Measurements from ENCODE around the gene NT5M. TPM values are rescaled to one million over a fixed set of nuclear protein-coding genes. Genes with fewer than 3 reads are reported as not detected.
"Not testable (repeated sequence)": the region's sequence is repeated elsewhere in the genome, so short reads cannot be mapped to it uniquely, and the experiment has no call there.

Gene NT5M
- total RNA-seq, 1 experiment from 2014 or later: 4.2 TPM

DNA sequence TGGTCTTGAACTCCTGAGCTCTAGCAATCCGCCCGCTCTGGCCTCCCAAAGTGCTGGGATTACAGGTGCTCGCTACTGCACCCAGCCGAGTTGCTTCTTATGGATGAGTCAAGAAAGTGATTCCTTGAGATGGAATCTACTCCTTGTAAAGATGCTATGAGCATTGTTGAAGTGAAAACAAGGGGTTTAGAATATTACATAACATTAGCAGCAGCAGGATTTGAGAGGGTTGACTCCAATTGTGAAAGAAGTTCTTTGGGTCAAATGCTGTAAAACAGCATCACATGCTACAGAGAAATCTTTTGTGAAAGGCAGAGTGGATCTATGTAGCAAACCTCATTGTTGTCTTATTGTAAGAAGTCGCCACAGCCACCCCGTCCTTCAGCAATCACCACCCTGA is 72.7 kb downstream of the NT5M start:
- no peak for DNase-seq (ENCODE audit: low read depth)

DNA sequence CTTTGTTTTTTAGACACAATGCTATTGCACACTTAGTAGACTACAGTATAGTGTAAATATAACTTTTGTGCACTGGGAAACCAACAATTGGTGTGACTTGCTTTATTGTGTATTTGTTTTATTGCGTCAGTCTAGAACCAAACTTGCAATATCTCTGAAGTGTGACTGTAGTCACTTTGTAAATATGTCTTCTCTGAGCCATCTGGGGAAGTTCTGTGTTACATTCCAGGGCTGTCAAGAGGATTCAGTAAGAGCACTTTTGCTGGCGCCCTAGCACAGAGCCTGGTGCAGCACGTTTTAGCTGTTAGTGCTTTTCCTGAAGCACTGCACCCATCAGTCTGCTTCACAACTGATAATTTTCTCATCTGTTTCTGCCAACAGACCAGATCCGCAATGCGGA is 73.2 kb downstream of the NT5M start:
- DNase-seq (ENCODE audit: low read depth): no peak

DNA sequence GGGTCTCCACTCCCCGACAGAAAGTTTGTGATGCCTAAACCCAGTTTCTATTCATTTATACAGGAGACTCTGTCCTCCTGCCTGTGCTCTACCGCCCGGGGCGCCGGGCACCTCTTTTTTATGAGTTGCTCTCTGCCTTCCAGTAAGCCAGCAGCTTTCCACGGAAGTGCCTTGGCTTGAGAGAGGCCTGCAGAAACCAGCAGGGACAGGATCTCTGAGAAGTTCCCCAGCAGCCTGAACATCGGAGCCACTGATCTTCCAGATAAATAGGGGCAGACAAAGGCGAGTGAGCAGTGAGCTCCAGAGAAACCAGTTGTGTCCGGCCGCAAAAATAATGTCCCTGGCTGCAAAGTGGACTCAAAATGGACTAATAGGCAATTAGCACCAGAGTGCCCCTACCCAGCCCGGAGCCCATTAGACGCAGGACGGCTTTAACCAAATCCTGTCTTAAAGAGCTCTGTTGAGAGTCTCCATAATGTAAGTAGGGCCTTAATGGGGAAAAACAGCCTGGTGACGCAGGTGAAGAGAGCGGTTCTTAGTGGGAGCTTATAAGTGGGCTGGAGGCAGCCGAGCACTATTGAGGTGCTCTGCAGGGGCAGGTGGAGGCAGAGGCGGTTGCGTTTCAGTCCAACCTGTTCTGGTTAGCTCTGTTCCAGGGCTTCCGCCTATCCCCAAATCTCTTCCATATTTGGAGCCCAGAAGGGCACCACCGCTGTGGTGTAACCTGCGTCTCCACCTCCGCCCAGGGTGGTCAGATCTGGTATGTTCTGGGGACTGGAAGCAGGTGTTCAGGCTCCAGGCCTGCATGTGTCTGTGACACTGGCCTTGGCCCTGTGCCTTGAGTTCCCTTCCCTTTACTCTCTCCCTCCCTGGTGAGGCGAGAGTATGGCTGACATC is 74.1 kb downstream of the NT5M start:
- no peak for DNase-seq (ENCODE audit: low read depth)

DNA sequence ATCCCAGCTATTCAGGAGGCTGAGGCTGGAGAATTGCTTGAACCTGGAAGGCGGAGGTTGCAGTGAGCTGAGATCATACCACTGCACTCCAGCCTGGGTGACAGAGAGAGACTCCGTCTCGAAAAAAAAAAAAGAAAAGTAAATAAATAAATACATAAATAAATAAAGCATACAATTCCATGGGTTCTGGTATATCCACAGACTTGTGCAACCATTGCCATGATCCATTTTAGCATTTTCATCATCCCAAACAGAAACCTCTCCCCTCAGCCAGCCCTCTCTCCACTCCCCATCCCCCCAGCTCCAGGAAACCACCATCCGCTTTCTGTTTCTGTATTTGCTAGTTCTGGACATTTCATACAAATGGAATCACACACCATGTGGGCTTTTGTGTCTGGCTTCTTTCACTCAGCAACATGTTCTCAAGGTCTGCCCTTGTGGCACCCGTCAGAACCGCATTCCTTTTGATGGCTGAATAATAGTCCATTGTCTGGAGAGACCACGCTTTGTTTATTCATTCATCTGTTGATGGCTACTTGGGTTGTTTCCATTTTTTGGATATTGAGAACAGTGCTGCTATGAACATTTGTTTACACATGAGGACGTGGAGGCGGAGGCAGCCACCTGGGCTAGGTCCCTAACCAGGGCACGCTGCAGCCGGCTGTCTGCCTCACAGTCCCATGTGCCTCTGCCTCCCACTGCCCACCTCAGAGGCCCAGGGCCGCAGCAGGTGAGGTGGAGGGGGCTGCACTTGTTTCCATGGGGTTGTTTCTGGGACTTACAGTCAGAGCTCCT is 76.2 kb downstream of the NT5M start:
- no peak for DNase-seq (ENCODE audit: low read depth)

DNA sequence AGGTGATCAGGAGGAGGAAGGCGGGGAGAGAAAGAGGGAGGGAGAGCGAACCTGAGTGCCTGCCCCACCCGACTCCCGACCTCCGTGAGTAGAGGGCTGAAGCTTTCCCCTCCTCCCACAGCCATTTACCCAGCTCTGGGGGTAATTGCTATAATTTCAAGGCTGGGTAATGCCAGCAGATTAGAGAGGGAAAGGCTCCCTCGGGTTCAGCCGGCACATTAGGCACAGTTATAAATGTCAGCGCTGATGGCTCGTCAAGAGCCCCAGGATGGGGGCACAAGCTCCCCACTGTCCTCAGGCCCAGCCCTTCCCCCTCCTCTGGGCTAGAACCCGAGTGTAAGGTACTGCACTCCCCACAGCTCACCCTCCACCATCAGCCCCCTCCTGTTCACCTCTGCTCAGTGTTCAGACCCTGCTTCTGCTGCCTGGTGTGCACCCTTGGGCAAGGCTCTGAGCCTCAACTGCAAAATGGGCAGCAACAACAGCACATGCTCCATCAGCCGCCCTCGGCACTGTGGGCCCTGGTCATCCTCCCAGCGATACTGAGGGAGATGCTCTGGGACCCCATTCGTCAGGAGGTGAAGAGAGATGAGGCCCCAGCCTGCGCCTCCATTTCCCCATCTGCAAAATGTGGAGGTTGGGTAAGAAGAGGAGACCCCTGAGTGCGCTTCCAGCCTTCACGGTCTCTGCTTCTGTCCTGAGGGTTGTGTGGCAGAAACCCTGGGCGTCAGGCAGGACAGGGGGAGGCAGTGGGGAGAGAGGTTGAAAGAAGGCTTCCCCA is 77.2 kb downstream of the NT5M start:
- no peak for DNase-seq (ENCODE audit: low read depth)

DNA sequence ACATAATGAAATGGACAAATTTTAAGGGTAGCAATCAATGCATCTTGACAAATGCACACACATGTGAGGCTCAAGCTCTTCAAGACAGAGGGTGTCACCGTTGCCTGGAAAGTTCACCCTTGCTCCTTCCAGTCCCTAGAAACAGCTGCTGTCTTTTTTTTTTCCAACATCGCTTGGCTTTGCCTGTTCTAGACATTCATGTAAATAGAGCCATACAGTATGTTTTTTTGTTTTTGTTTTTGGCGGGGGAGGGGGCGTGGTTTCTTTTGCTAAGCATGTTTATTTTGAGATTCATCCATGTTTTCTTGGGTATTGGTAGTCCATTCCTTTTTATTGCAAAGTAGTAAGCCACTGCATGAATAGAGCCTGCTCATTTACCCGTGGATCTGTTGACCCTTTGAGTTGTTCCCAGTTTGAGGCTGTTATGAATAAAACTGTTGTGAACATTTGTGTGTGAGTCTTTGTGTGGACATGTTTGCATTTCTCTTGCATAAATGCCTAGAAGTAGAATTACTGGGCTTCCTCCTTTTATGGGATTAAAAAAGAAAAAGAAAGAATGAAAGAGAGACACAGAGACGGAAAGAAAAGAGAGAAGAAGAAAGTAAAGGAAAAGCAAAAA is 78.4 kb downstream of the NT5M start:
- no peak for DNase-seq (ENCODE audit: low read depth)

DNA sequence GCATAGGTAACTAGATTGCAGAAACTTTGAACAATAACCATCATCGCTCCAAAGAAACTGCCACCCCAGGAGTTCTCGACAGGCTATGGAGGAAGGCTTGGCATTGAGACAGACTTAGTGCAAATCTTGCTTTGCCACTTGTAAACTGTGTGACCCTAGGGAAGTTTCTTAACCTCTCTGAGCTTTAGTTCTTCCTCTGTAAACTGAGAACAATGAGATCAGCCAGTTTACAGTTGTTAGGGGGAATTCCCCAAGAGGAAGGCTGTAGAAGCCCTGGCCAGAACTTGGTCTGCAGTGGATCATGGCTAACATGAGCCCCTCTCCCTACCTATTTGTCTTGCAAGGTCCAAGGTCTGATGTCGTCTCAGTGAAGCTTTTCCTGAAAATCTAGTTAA is 78.9 kb downstream of the NT5M start:
- no peak for DNase-seq (ENCODE audit: low read depth)

DNA sequence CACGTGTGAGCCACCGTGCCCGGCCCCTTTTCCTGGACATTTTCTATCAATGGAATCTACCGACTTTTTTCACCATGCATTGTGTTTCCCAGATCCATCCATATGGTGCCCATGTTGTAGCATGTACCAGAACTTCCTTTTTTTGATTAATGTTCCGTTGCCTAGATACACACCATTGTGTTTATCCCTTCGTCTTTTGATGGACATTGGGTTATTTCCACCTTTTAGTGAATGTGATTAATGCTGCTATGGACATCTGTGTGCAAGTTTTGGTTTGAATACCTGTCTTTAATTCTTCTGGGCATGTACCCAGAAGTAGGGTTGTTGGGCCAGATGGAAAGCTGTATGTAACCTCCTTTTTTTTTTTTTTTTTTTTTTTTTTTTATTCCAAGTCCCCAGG is 79.8 kb downstream of the NT5M start:
- no peak for DNase-seq (ENCODE audit: low read depth)

DNA sequence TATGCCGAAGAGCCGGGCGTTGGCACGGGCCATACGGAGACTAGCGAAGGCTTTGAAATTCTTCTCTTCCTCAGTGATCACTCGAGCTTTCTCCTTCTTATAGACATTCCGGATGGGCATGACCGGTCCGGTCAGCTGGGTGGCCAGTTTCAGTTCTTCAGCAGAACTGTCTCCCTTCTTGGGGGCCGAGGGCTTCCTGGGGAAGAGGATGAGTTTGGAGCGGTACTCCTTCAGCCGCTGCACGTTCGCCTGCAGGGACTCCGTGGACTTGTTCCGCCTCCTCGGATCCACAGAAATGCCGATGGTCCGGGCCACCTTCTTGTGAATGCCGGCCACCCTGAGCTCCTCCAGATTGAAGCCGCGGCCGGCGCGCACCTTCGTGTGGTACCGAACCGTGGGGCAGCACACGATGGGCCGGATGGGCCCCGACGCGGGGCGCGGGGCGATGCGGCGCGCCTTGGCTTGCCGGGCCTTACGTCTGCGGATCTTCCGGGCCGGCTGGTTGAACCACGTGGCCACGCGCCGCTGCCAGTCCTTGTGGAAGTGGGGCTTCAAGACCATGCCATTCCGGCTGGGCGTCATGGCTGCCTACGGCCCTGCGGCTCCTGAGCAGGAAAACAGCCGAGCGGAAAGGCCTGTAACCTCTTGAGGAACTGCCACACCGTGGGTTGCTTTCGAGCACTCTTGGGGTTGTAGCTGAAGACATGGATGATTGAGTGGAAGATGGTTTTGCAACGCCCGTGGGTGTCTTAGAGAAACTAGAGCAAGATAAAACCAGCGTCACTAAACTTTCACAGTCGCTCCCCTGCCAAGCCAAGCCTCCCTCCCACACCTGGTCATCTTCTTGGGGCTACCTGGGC is 80.5 kb downstream of the NT5M start:
- not testable (repeated sequence) for DNase-seq (ENCODE audit: low read depth)

DNA sequence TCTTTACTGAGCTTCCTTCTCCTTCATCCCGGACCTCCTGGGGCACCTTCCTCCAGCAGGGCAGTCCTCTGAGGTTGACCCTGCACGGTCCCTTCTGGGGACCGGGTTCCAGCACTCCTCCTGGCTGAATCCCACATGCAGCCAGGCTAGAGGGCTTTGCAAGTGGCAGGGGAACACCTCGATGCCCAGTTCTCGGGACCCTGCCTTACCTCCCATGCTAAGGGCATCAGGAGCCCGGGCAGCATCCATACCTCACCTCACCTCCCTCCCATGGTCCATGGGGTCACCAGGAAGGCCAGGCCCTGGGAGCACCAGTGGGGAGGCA is 81.1 kb downstream of the NT5M start:
- no peak for DNase-seq (ENCODE audit: low read depth)

DNA sequence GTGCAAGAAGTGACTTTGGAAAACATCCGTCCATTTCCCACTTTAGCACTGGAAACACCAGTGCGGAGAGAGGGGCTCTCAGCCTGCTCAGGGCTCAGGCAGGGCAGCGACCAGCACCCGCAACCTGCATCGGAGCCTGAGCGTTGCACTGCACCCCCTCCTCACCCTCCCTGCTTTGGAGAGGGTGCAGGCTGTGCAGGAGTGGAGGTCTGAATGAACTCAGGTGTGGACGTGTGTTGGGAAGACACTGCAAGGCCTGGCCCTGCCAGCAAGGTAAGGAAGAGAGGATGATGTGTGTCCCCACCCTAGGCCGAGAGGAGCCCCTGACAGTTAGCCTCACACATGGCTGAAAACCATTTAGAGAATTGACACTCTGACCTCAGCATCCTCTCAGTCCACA is 81.8 kb downstream of the NT5M start:
- DNase-seq (ENCODE audit: low read depth): no peak

DNA sequence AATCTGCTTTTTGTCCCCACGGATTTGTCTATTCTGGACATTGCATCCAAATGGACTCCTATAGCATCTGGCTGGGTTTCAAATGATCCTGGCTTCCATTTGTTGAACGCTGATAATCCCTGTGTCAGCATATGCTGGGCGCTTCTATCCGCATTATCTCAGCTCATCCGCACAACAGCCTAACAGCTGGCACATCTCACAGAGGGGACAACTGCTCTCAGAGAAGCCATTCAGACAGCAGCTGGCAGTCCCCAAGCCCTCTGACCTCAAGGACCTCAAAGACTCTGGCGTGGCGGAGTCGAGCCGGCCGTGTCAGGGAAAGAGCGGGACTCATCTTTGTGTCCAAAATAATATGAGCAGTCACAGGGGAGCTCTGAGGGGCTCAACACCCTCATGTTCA is 82.3 kb downstream of the NT5M start:
- no peak for DNase-seq (ENCODE audit: low read depth)

DNA sequence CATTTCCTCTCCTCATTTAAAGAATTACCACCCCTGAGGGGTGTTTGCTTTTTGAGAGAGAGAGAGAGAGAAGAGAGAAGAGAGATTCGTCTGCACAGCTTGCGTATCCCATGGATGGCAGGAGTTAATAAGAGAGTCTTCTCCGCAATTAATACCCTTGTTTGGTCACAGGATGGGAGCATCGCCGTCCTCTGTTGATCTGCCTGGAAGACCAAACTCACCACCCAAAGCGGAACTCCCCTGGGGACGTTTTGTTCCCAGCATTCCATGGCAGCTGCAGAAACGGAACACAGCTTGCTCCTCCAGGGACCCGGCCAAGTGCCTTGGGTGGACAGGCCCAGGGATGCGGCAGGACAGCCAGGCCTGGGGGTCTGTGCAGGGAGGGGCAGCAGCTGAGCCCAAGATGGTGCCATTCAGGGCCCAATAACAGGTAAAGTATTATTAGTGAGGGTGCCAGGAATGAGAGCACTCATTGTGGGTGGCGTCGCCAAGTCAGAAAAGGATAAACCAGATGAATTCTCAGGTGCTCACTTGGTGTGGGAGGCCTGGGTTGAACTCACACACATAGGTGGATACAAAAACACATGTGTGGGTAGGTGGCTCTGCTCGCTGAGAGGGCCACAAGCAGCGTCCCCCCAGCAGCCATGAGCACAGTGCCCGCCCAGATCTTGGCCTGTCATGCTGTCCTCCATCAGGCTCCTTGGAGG is 83.1 kb downstream of the NT5M start:
- DNase-seq (ENCODE audit: low read depth): no peak

DNA sequence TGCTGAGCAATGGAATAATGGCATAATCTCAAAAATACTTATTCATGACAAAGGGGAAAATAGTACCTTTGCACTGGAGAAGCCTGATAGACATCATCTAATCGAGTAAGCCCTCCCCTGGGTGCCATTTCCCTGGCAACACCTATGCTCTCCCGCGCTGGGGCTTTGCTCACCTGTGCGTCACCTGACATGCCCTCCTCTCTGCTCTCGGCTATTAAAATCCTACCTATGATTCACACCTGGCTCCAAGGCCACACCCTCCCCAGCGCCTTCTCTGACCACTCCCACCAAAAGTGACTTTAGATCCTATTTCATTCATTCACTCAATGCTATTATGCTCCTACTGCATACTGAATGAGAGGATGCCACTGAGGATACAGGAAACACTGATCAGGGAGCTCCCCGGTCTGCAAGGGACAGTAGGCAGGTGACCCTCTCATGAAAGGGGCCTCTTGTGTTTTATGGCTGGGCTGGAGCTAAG is 83.9 kb downstream of the NT5M start:
- DNase-seq (ENCODE audit: low read depth): no peak

DNA sequence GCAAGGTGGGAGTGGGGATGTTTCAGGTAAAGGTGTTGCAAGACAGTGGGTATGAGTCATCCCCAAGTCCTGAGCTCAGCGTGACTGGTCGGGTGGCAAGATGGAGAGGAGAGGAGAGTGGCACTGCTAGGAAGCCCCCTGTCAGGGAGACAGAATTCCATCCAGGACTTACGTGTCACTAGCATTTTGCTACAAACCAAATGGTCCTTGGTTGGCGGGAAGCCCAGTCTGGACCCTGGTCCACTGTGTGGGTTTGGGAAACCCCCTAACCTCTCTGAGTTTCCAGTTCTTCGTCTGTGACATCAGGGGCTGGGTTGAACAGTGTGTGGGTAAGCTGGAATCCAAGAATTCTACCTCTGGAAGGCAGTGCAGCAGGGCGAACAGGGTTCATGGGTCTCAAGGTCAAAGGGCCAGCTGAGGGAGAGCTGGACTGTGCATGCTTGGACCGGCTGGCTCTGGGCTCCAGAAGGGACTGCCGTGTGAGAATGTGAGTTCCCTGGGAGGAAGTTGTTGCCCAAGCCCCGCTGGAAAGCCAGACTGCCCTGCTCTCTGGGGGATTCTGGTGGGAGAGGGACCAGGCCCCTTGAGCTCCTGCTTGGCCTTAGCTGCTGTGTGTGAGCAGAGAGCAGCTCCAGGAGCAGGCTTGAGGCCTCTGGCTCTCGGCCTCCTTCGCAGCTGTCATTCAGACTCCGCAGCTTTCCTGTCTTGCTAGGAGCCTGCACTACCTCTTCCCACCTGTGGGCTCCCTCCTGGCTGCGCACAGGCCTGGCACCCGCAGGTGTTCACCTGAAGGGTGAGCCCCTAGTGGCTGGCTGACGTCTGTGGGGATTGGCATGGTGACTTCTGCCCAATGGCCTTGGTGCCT is 84.6 kb downstream of the NT5M start:
- no peak for DNase-seq (ENCODE audit: low read depth)

DNA sequence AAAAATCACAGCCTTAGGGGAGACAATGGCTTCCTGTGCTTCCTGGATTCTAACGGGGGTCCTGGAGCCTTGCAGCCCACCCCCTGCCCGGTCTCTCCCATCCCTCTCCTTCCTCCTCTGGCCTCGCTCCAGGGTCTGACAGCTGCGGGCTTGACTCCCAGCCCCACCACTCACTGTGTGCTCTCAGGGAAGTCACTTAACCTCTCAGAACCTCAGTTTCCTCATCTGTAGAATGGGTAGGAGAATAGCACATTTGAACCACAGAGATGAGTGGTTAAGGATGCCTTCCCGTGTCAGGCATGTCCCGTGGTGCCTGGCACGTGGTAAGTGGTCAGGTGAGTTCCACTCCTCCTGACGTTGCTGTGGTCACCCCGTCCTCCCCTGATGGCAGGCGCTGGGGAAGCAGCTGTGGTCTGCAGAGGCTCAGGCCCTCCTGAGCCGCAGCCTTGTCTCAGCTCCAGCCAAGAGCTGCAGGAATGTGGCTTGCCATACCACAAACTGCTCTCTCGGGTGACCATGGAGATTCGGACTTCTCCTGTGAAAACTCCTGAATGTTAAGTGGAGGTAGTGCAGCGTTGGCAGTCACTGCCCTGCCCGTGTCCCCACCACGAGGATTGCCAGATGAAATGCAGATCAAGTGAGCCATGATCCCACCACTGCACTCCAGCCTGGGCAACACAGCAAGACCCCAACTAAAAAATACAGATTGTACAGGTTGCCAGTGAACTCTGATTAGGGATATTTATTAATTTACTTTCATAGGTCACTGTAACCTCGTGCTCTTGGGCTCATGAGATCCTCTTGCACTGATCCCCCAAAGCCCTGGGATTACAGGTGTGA is 85.7 kb downstream of the NT5M start:
- no peak for DNase-seq (ENCODE audit: low read depth)

DNA sequence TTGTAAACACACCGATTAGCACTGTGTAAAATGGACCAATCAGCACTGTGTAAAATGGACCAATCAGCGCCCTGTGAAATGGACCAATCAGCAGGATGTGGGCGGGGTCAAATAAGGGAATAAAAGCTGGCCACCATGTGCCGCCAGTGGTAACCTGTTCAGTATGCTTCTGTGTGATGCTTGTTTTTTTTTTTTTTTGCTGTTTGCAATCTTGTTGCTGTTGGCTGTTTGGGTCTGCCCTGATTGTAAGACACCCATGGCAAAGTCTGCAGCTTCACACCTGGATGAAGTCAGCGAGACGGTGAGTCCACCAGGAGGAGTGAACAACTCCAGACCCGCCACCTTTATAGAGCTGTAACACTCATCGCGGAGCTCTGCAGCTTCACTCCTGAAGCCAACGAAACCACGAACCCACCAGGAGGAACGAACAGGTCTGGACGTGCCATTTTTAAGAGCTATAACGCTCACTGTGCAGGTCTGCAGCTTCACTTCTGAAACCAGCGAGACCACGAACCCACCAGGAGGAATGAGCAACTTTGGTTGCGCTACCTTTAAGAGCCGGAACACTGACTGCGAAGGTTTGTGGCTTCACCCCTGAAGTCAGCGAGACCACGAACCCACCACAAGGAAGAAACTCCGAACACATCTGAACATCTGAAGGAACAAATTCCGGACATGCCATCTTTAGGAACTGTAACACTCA is 88.6 kb downstream of the NT5M start:
- DNase-seq (ENCODE audit: low read depth): no peak

DNA sequence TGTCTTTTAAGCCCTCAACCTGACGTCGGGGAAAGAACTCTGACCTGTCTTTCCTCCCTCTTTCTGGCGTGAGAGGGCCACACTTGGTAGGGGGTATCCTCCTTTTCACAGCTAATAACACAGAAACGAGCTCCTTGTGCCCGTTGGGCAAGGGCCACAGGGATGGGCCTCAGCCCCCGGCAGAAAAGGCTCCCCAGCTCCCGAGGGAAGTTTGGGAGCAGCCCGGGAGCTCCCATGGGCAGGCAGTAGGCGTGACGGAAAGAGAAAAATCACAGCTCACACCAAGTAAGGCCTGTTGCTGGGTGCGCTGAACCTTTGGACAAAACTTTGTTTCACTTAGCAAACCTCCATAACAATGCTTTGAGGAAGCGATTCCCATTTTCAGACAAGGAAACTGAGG is 90.8 kb downstream of the NT5M start:
- DNase-seq (ENCODE audit: low read depth): no peak

All from Daoy (cell line).